Large intestine (tissue), 3 donors: ENCODE data around the gene PRR15L. TPM values are rescaled to one million over a fixed set of nuclear protein-coding genes. Genes with fewer than 3 reads are reported as not detected.
A peak's percentile ranks its signal among the peaks of the same experiment; 100 is the strongest.

Experiments used
- DNase-seq, 2 donors: peaks; one replicate each; pipeline versions ENCODE4 v3.0.0 to v3.0.0-alpha.2; 2013
- H3K27ac ChIP-seq: one replicate; pipeline ENCODE4 v1.5.1; 2013; ENCODE audit warnings: low read length
- H3K27me3 ChIP-seq: 2 replicates; pipeline ENCODE4 v1.6.1; 2013; ENCODE audit warnings: low read length; ENCODE audit not compliant: control insufficient read depth, insufficient read depth
- H3K36me3 ChIP-seq: 2 replicates; pipeline ENCODE4 v1.6.1; 2013; ENCODE audit warnings: low read length; ENCODE audit not compliant: control insufficient read depth, insufficient read depth
- H3K4me1 ChIP-seq: one replicate; pipeline ENCODE4 v1.6.1; 2013; ENCODE audit warnings: low read length; ENCODE audit not compliant: control insufficient read depth, insufficient read depth
- H3K4me3 ChIP-seq: one replicate; pipeline ENCODE4 v1.5.1; 2013; ENCODE audit warnings: low read length
- H3K9me3 ChIP-seq: one replicate; pipeline ENCODE4 v1.6.1; 2013; ENCODE audit warnings: mild to moderate bottlenecking, low read depth, low read length, moderate library complexity; ENCODE audit not compliant: control insufficient read depth
- WGBS: methylation state at CpG from one replicate; pipeline ENCODE4 v1.1.5; 2013; ENCODE audit warnings: low lambda C conversion rate; ENCODE audit not compliant: insufficient coverage; 5-methylcytosine and 5-hydroxymethylcytosine counted together
- polyA plus RNA-seq: library from polyadenylated mRNA; unstranded; fragments of 120-200 nt; gene quantifications from one replicate; pipeline ENCODE4 v1.2.1, GENCODE V29; 2013

The PRR15L gene
- polyA plus RNA-seq, 1 donor, result 133 TPM

DNA sequence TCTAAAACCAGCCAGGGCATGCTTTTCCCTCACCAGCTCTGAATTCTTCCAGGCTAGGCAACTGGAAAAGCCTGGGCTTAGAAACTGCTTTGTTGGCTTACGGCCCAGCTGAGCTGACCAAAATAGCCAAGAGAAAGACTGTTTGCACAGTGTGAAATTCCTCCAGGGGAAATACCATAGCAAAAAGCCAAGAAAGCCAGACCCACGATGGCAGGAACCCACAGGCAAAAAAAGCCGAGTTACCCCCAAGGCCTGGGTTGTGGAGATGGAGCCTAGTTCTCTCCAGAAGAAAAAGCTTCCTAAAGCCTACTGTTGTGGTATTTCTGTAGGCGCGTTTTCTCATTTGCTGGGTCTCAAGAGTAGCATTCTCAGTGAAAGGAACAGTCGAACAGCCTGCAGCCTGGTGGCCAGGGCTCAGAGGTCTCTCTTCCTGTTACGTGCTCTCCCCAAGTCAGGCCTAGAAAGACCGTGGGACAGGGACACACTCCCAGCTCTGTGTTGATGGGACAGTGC, 52.4 kb downstream of the PRR15L start:
- Histone ChIP-seq H3K36me3 (peaks cover 2% of the 10 kb centered on the region), H3K4me3 (no peak overlapping the region), H3K9me3 (no peaks in the 10 kb centered on the region), H3K27ac (peak overlapping the region; percentile 43), H3K27me3 (no peaks in the 10 kb centered on the region), H3K4me1 (no peaks in the 10 kb centered on the region)
- WGBS, result no CpG with 5 or more reads among the region's 8 CpGs
- DNase-seq, result no peak

DNA sequence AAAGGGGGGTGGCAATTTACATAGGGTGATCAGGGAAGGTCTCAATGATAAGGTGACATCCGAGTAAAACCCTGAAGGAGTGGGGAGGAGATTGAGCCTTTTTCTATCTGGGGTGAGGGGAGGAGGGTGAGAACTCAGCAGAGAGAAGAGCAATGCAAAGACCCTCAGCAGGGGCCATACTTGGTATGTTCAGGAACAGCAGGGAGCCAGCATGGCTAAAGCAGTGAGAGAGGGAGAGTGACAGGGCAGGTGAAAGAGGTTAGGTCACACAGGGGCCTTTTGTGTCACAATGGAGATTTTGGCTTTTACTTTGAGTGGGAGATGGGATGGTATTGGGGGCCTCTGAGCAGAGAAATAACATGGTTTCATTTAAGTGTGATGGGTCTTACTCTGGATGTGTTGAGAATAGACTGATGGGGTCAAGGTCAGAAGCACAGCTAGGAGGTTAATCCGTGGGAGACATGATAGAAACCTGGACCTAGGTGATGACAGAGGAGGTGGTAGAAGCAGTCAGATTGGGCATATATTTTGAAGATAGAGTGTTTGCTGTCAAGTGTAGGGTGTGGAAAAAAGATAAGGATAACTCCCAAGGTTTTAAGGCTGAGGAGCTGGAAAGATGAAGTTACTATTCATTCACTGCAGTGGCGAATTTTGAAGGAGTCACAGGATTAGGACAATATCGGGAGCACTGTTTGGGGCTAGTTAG, 55.5 kb downstream of the PRR15L start:
- WGBS, result 56% methylated on average over 4 of the region's 4 CpGs
- Histone ChIP-seq H3K27ac (no peak overlapping the region), H3K4me1 (peaks cover 1% of the 10 kb centered on the region)

More for the DNA sequence above, 55.5 kb downstream of the PRR15L start:
- no peaks in the 10 kb centered on the region for H3K9me3 ChIP-seq
- DNase-seq, result no peak
- H3K36me3 ChIP-seq, result peaks cover 12% of the 10 kb centered on the region
- no peaks in the 10 kb centered on the region for H3K27me3 ChIP-seq
- no peak overlapping the region for H3K4me3 ChIP-seq

Other genes with a start within 250 kb of the PRR15L start
- gene TBX21, start 224.6 kb downstream of the PRR15L start, polyA plus RNA-seq, result 0.28 TPM
- gene OSBPL7, start 136.1 kb downstream of the PRR15L start, polyA plus RNA-seq, result 19.9 TPM
- gene MRPL10, start 126.3 kb downstream of the PRR15L start, polyA plus RNA-seq, result 48.4 TPM
- gene LRRC46, start 126.2 kb downstream of the PRR15L start, polyA plus RNA-seq, result 1.5 TPM
- gene SCRN2, start 116.6 kb downstream of the PRR15L start, polyA plus RNA-seq, result 109 TPM
- 1.4 TPM for gene SP6, start 106.7 kb downstream of the PRR15L start, polyA plus RNA-seq
- gene SP2, start 61.6 kb downstream of the PRR15L start, polyA plus RNA-seq, result 17.9 TPM
- gene PNPO, start 16.3 kb downstream of the PRR15L start, polyA plus RNA-seq, result 38.7 TPM
- gene CDK5RAP3, start 13.2 kb upstream of the PRR15L start, polyA plus RNA-seq, result 200 TPM
- gene COPZ2, start 79.9 kb upstream of the PRR15L start, polyA plus RNA-seq, result 13.2 TPM
- 78.8 TPM for gene NFE2L1, start 90.5 kb upstream of the PRR15L start, polyA plus RNA-seq
- 63.6 TPM for gene CBX1, start 143.6 kb upstream of the PRR15L start, polyA plus RNA-seq
- 12.4 TPM for gene SNX11, start 149.9 kb upstream of the PRR15L start, polyA plus RNA-seq